GM12872 (cell line): ENCODE measurements around the gene NIPSNAP3A.

Experiments used
- CTCF ChIP-seq: IDR thresholded peaks from 3 replicates; pipeline ENCODE4 v1.5.1; 2011; ENCODE audit warnings: low read depth, mild to moderate bottlenecking, low read length, moderate library complexity; ENCODE audit not compliant: insufficient read depth

NIPSNAP3A gene

GRCh38 chr9:104747565-104748358 lies at the start of gene NIPSNAP3A:
Gene NIPSNAP3A, plus strand, starts transcription at chr9:104747683. Its CDS starts 110 bp downstream, at chr9:104747793.
- no peak for TF ChIP-seq CTCF

GRCh38 chr9:104700306-104700705 lies 47.2 kb upstream of the NIPSNAP3A start:
- TF ChIP-seq CTCF, result no peak

DNA sequence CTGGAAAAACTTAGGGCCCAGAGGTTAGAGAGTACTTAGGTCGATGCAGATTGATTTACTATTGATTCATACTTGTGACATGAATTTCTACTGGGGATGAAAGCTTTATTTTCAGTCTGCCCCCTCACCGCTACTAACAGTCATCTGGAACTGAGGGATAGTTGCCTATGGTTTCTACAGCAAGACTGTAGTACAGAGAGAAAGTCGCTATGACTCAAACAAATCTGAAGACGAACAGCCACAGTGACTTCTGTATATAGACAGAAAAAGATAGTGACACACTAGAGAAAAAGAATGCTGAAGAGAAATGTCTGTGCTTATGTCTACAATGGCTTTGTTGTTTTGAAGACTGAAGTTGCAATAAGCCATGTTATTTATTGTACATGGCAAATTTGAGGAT lies 35.9 kb upstream of the NIPSNAP3A start:
- TF ChIP-seq CTCF, result no peak

DNA sequence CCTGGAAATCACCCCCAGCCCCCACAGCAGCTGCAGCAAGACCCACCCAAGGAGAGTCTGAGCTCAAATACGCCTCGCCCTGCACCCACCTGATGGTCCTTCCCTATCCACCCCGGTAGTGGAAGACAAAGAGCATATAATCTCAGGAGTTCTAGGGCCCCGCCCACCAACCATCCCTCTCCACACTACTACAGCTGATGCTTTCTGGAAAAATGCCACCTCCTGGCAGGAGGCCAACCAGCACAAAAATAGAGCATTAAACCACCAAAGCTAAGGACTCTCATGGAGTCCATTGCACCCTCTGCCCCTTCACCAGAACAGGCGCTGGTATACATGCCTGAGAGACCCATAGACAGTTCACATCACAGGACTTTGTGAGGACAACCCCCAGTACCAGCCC lies 22.5 kb upstream of the NIPSNAP3A start:
- no peak for TF ChIP-seq CTCF

- TF ChIP-seq CTCF, result no peak
Observed at GRCh38 chr9:104738452-104738851, 9.0 kb upstream of the NIPSNAP3A start.

DNA sequence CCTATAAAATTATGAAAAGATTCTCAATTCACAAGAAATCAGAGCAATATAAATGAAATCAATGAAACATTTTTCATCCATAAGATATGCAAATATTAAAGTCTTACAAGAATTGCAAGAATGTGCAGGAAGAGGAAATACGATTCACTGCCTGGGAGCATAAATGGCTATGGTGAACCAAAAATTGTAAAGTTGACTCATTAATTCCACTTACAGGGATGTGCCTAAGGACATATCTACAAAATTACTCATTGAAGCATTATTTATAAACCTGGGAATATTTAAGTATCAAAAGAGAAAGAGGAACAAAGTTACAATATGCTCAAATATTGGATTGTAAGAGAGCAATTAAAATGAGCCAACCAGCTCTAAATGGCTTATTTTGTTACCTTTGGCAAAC lies 6.9 kb upstream of the NIPSNAP3A start:
- no peak for TF ChIP-seq CTCF

GRCh38 chr9:104743376-104743985 lies 4.0 kb upstream of the NIPSNAP3A start:
- peak; percentile 64 for TF ChIP-seq CTCF
